T-cell (primary cell): ENCODE data around the gene CYP2B6. TPM values are rescaled to one million over a fixed set of nuclear protein-coding genes. Genes with fewer than 3 reads are reported as not detected.

Experiments
- ATAC-seq, 4 experiments: fragments of 200-7000 bp in 3 of 4; fragments of 150-1000 bp in 1 of 4; cut with Tn5 transposase; replicated peaks in 1 of 4; 1 replicate in 3 of 4; 2 replicates in 1 of 4; pipeline ENCODE4 v1.10.0; 2021; ENCODE audit warnings: moderate library complexity in 3 of 4, mild to moderate bottlenecking in 2 of 4, moderate number of reproducible peaks in 1 of 4
- CTCF ChIA-PET, 2 donors: fragments of 300-600 bp; sonication (Branson Sonifier 250); formaldehyde crosslinking; loops; one replicate each; lab custom pipeline; 2022; ENCODE audit warnings: antibody characterized with exemption in 2 of 2; lab: Charles Lee
- POLR2A ChIA-PET, 2 donors: fragments of 300-600 bp; sonication (Branson Sonifier 250); formaldehyde crosslinking; loops; one replicate each; lab custom pipeline; 2022; ENCODE audit warnings: antibody characterized with exemption in 2 of 2; lab: Charles Lee
- DNase-seq, 35 experiments: peaks; one replicate each; pipeline versions ENCODE4 v3.0.0 to v3.0.0-alpha.2; 2013 to 2023
- H3K27ac ChIP-seq: one replicate; pipeline ENCODE4 v1.5.1; 2013; ENCODE audit warnings: low read length
- H3K27me3 ChIP-seq, 2 experiments: replicated peaks in 1 of 2; 1 replicate in 1 of 2; 2 replicates in 1 of 2; pipeline versions ENCODE4 v1.6.1 to v1.7.0; 2013; ENCODE audit warnings: low read length in 1 of 2, mixed read lengths in 1 of 2; ENCODE audit not compliant: control insufficient read depth in 2 of 2, insufficient read depth in 2 of 2; ENCODE audit errors: extremely low read depth in 1 of 2
- H3K36me3 ChIP-seq, 2 donors: 1 replicate in 1 of 2; 2 replicates in 1 of 2; pipeline versions ENCODE4 v1.6.1 to v1.7.0; 2013; ENCODE audit warnings: low read length in 1 of 2; ENCODE audit not compliant: control insufficient read depth in 2 of 2, insufficient read depth in 1 of 2; ENCODE audit errors: extremely low read depth in 1 of 2
- H3K4me1 ChIP-seq, 2 experiments: 1 replicate in 1 of 2; 2 replicates in 1 of 2; pipeline versions ENCODE4 v1.6.1 to v1.7.0; 2013; ENCODE audit warnings: low read length in 2 of 2, mixed read lengths in 1 of 2; ENCODE audit not compliant: insufficient read depth in 2 of 2, control insufficient read depth in 1 of 2; ENCODE audit errors: extremely low read depth in 1 of 2
- H3K4me3 ChIP-seq, 2 donors: 1 replicate in 1 of 2; 2 replicates in 1 of 2; pipeline versions ENCODE4 v1.5.1 to v1.7.0; 2013; ENCODE audit warnings: mild to moderate bottlenecking in 2 of 2, low read length in 1 of 2, moderate library complexity in 1 of 2; ENCODE audit not compliant: control insufficient read depth in 1 of 2; ENCODE audit errors: extremely low read depth in 1 of 2
- H3K9me3 ChIP-seq: 2 replicates; pipeline ENCODE4 v1.7.0; 2013
- H3K27ac Mint-ChIP-seq, 2 donors: one replicate each; pipeline ENCODE4 v1.8.0; 2020 to 2021; ENCODE audit warnings: mild to moderate bottlenecking in 2 of 2, mixed read lengths in 2 of 2
- H3K27me3 Mint-ChIP-seq, 2 donors: one replicate each; pipeline ENCODE4 v1.8.0; 2021 to 2022; ENCODE audit warnings: mixed read lengths in 2 of 2
- H3K36me3 Mint-ChIP-seq: one replicate; pipeline ENCODE4 v1.8.0; 2021; ENCODE audit warnings: mixed read lengths
- H3K4me1 Mint-ChIP-seq, 3 donors: one replicate each; pipeline ENCODE4 v1.8.0; 2020 to 2022; ENCODE audit warnings: mixed read lengths in 3 of 3, mild to moderate bottlenecking in 1 of 3
- H3K4me3 Mint-ChIP-seq, 3 donors: one replicate each; pipeline ENCODE4 v1.8.0; 2020 to 2022; ENCODE audit warnings: mild to moderate bottlenecking in 3 of 3, mixed read lengths in 3 of 3, moderate library complexity in 3 of 3
- H3K9me3 Mint-ChIP-seq, 3 donors: one replicate each; pipeline ENCODE4 v1.8.0; 2020 to 2022; ENCODE audit warnings: mixed read lengths in 3 of 3
- WGBS: methylation state at CpG from one replicate; pipeline ENCODE4 v1.1.5; 2013; ENCODE audit warnings: missing lambda C conversion rate; ENCODE audit not compliant: insufficient coverage; 5-methylcytosine and 5-hydroxymethylcytosine counted together
- total RNA-seq, 35 experiments: library from RNA in 6 of 35; stranded (reverse) in 6 of 35; fragments of 120-200 nt in 1 of 35; gene quantifications; one replicate each; pipeline versions ENCODE4 v1.2.1 to v1.2.4 and lab custom pipeline; 2013 to 2026

CYP2B6 gene
- total RNA-seq = under 1 TPM in 3 of 5 donors, not detected in 2; 0.20 to 0.61 (median 0.38) TPM
- total RNA-seq (2013) = not detected
- total RNA-seq (lab: John Stamatoyannopoulos, UW) = 0 to 0.14 (median 0) reads per million in 29 experiments

- H3K36me3 ChIP-seq = no peaks in the 10 kb centered on the region
- H3K27me3 ChIP-seq = peaks cover 0 to 14% of the 10 kb centered on the region in 2 experiments
- H3K9me3 ChIP-seq = peaks cover 4% of the 10 kb centered on the region
- ChIA-PET CTCF (no interaction called here), POLR2A (no interaction called here)
- 83% methylated on average over 2 of the region's 2 CpGs for WGBS
- H3K9me3 Mint-ChIP-seq = peaks cover 6 to 13% (median 10%) of the 10 kb centered on the region in 3 donors
- H3K4me1 ChIP-seq = no peaks in the 10 kb centered on the region
- H3K36me3 Mint-ChIP-seq = no peaks in the 10 kb centered on the region
- no peak within 1 kb of the TSS for H3K27ac ChIP-seq
- peaks cover 16 to 31% of the 10 kb centered on the region in 2 donors for H3K27me3 Mint-ChIP-seq
- H3K4me3 Mint-ChIP-seq = no peak within 1 kb of the TSS
- no peak for ATAC-seq
- DNase-seq = no peak
- H3K27ac Mint-ChIP-seq = no peak within 1 kb of the TSS
- H3K4me3 ChIP-seq = no peak within 1 kb of the TSS
- no peaks in the 10 kb centered on the region for H3K4me1 Mint-ChIP-seq
Measured at GRCh38 chr19:40990972-40991381, at the start of gene CYP2B6. TSS of gene CYP2B6 (plus strand) at chr19:40991282. CDS start at chr19:40991306, 24 bp downstream.

GRCh38 chr19:40941481-40942219, 49.4 kb upstream of the CYP2B6 start:
- Histone ChIP-seq H3K27me3 (peaks cover 0 to 24% of the 10 kb centered on the region in 2 experiments), H3K4me1 (no peaks in the 10 kb centered on the region), H3K36me3 (no peaks in the 10 kb centered on the region), H3K27ac (no peak overlapping the region), H3K9me3 (no peaks in the 10 kb centered on the region), H3K4me3 (no peak overlapping the region)
- H3K27ac Mint-ChIP-seq = no peak overlapping the region
- no peaks in the 10 kb centered on the region for H3K4me1 Mint-ChIP-seq
- ChIA-PET CTCF (interaction anchor here in 1 of 2 donors (0.7 kb wide), 1 partner anchor 36 kb away, joined by 3 read pairs; no protein-coding TSS in a partner anchor), POLR2A (no interaction called here)
- DNase-seq = no peak
- 80% methylated on average over 4 of the region's 9 CpGs for WGBS
- no peaks in the 10 kb centered on the region for H3K36me3 Mint-ChIP-seq
- ATAC-seq = no peak
- peaks cover 0 to 3% (median 0%) of the 10 kb centered on the region in 3 donors for H3K9me3 Mint-ChIP-seq
- peaks cover 19 to 28% of the 10 kb centered on the region in 2 donors for H3K27me3 Mint-ChIP-seq
- no peak overlapping the region for H3K4me3 Mint-ChIP-seq

GRCh38 chr19:40945645-40946044, 45.4 kb upstream of the CYP2B6 start:
- no peak overlapping the region for H3K4me3 ChIP-seq
- no peaks in the 10 kb centered on the region for H3K9me3 ChIP-seq
- ChIA-PET POLR2A (no interaction called here), CTCF (no interaction called here)
- DNase-seq (no peak), ATAC-seq (no peak)
- no peaks in the 10 kb centered on the region for H3K36me3 ChIP-seq
- H3K27me3 Mint-ChIP-seq = peaks cover 15 to 21% of the 10 kb centered on the region in 2 donors
- H3K27me3 ChIP-seq = peaks cover 0 to 24% of the 10 kb centered on the region in 2 experiments
- H3K9me3 Mint-ChIP-seq = peaks cover 0 to 3% (median 0%) of the 10 kb centered on the region in 3 donors
- H3K4me1 Mint-ChIP-seq = no peaks in the 10 kb centered on the region
- no peaks in the 10 kb centered on the region for H3K36me3 Mint-ChIP-seq
- 86% methylated on average over 1 of the region's 2 CpGs for WGBS
- no peak overlapping the region for H3K27ac ChIP-seq
- H3K27ac Mint-ChIP-seq = no peak overlapping the region
- no peak overlapping the region for H3K4me3 Mint-ChIP-seq
- H3K4me1 ChIP-seq = no peaks in the 10 kb centered on the region

GRCh38 chr19:40947114-40947513, 44.0 kb upstream of the CYP2B6 start:
- H3K4me1 ChIP-seq = no peaks in the 10 kb centered on the region
- H3K9me3 Mint-ChIP-seq = peaks cover 0 to 8% (median 5%) of the 10 kb centered on the region in 3 donors
- H3K36me3 ChIP-seq = no peaks in the 10 kb centered on the region
- H3K36me3 Mint-ChIP-seq = no peaks in the 10 kb centered on the region
- ChIA-PET CTCF (no interaction called here), POLR2A (no interaction called here)
- H3K9me3 ChIP-seq = no peaks in the 10 kb centered on the region
- H3K4me3 ChIP-seq = no peak overlapping the region
- no peak overlapping the region for H3K27ac ChIP-seq
- peaks cover 0 to 26% of the 10 kb centered on the region in 2 experiments for H3K27me3 ChIP-seq
- peaks cover 15 to 21% of the 10 kb centered on the region in 2 donors for H3K27me3 Mint-ChIP-seq
- no peak overlapping the region for H3K27ac Mint-ChIP-seq
- ATAC-seq (no peak), DNase-seq (no peak)
- 93% methylated on average over 2 of the region's 2 CpGs for WGBS
- H3K4me3 Mint-ChIP-seq = no peak overlapping the region
- H3K4me1 Mint-ChIP-seq = no peaks in the 10 kb centered on the region

GRCh38 chr19:40947573-40947972, 43.5 kb upstream of the CYP2B6 start:
- H3K27ac Mint-ChIP-seq = no peak overlapping the region
- Histone ChIP-seq H3K27me3 (peaks cover 0 to 26% of the 10 kb centered on the region in 2 experiments), H3K4me1 (no peaks in the 10 kb centered on the region), H3K36me3 (no peaks in the 10 kb centered on the region), H3K9me3 (no peaks in the 10 kb centered on the region), H3K27ac (no peak overlapping the region), H3K4me3 (no peak overlapping the region)
- peaks cover 15 to 21% of the 10 kb centered on the region in 2 donors for H3K27me3 Mint-ChIP-seq
- no peaks in the 10 kb centered on the region for H3K4me1 Mint-ChIP-seq
- DNase-seq = no peak
- no peak overlapping the region for H3K4me3 Mint-ChIP-seq
- ATAC-seq = no peak
- H3K9me3 Mint-ChIP-seq = peaks cover 0 to 12% (median 6%) of the 10 kb centered on the region in 3 donors
- ChIA-PET POLR2A (no interaction called here), CTCF (no interaction called here)
- WGBS = no CpG with 5 or more reads among the region's 2 CpGs
- H3K36me3 Mint-ChIP-seq = no peaks in the 10 kb centered on the region

GRCh38 chr19:40948580-40949299, 42.3 kb upstream of the CYP2B6 start:
- DNase-seq = no peak
- POLR2A ChIA-PET = no interaction called here
- peaks cover 0 to 26% of the 10 kb centered on the region in 2 experiments for H3K27me3 ChIP-seq

More at GRCh38 chr19:40948580-40949299, 42.3 kb upstream of the CYP2B6 start:
- Histone ChIP-seq H3K9me3 (no peaks in the 10 kb centered on the region), H3K36me3 (no peaks in the 10 kb centered on the region), H3K4me1 (no peaks in the 10 kb centered on the region), H3K4me3 (no peak overlapping the region), H3K27ac (no peak overlapping the region)
- Mint-ChIP-seq H3K27me3 (peaks cover 15 to 21% of the 10 kb centered on the region in 2 donors), H3K9me3 (peaks cover 0 to 20% (median 14%) of the 10 kb centered on the region in 3 donors), H3K27ac (no peak overlapping the region), H3K4me1 (no peaks in the 10 kb centered on the region), H3K4me3 (no peak overlapping the region), H3K36me3 (peaks cover 3% of the 10 kb centered on the region)
- ATAC-seq = no peak
- CTCF ChIA-PET = no interaction called here
- 74% methylated on average over 5 of the region's 18 CpGs for WGBS
